Heart left ventricle (tissue), 16 donors: ENCODE results near the gene ZCCHC18. TPM values are rescaled to one million over a fixed set of nuclear protein-coding genes. Genes with fewer than 3 reads are reported as not detected.

ENCODE experiments used
- ATAC-seq, 4 donors: fragments of 200-7000 bp; cut with Tn5 transposase; one replicate each; pipeline ENCODE4 v1.9.1; 2020 to 2022; ENCODE audit warnings: moderate library complexity in 4 of 4, mild to moderate bottlenecking in 3 of 4, moderate number of reproducible peaks in 1 of 4
- DNase-seq, 5 donors: peaks; one replicate each; pipeline ENCODE4 v3.0.0-alpha.2; 2020
- H3K27ac ChIP-seq, 12 donors: fragments of 200-600 bp; sonication (generic) in 4 of 12; one replicate each; pipeline versions ENCODE4 v1.5.0 to v1.8.0; 2016 to 2022; ENCODE audit warnings: mild to moderate bottlenecking in 2 of 12
- H3K27me3 ChIP-seq, 9 donors: fragments of 200-600 bp; sonication (generic) in 2 of 9; one replicate each; pipeline versions ENCODE4 v1.5.1 to v1.8.0; 2016 to 2022; ENCODE audit warnings: mild to moderate bottlenecking in 3 of 9
- H3K36me3 ChIP-seq, 9 donors: fragments of 200-600 bp; sonication (generic) in 2 of 9; one replicate each; pipeline versions ENCODE4 v1.5.0 to v1.8.0; 2018 to 2022; ENCODE audit warnings: mild to moderate bottlenecking in 2 of 9
- H3K4me1 ChIP-seq, 12 donors: fragments of 200-600 bp; sonication (generic) in 4 of 12; one replicate each; pipeline versions ENCODE4 v1.5.0 to v1.8.0; 2016 to 2022; ENCODE audit warnings: mild to moderate bottlenecking in 3 of 12
- H3K4me3 ChIP-seq, 12 donors: fragments of 200-600 bp; sonication (generic) in 4 of 12; one replicate each; pipeline versions ENCODE4 v1.5.0 to v1.8.0; 2017 to 2022; ENCODE audit warnings: mild to moderate bottlenecking in 9 of 12, moderate library complexity in 4 of 12
- H3K9me3 ChIP-seq, 12 donors: fragments of 200-600 bp; sonication (generic) in 4 of 12; one replicate each; pipeline versions ENCODE4 v1.5.0 to v1.8.0; 2016 to 2022; ENCODE audit warnings: mild to moderate bottlenecking in 1 of 12
- POLR2A ChIP-seq, 2 donors: fragments of 450-650 bp; IDR thresholded peaks; one replicate each; pipeline ENCODE4 v1.6.1; 2017; ENCODE audit warnings: antibody characterized with exemption in 2 of 2, mild to moderate bottlenecking in 2 of 2, moderate library complexity in 2 of 2
- WGBS, 4 donors: extraction: QIAGEN DNeasy Blood & Tissue Kit in 2 of 4; methylation state at CpG; one replicate each; pipeline versions ENCODE4 v1.1.5 to v1.1.7; 2013 to 2018; 5-methylcytosine and 5-hydroxymethylcytosine counted together
- intact Hi-C, 10 donors: fragments of 100-400 bp; cut with DNase I; formaldehyde crosslinking; loops; one replicate each; pipeline versions ENCODE4 v1.11.1 to v1.14.2; 2022
- polyA plus RNA-seq, 2 donors: library from polyadenylated mRNA; stranded (reverse); fragments of 200-250 nt; gene quantifications; one replicate each; pipeline ENCODE4 v1.2.3, GENCODE V29; 2013
- total RNA-seq, 9 donors: library from RNA; depleted of rRNA in 2 of 9; stranded (reverse); fragments of >200 nt in 2 of 9; fragmentation: NEBNext Ultra II Directional in 3 of 9; extraction: Animal tissue kit (Norgen Biotek cat#: 25700) in 3 of 9; gene quantifications; one replicate each; pipeline versions ENCODE4 v1.1.0 to v1.2.4, GENCODE V29; 2016 to 2023
- TF ChIP-seq, protein P1 (sequence below), 12 donors: fragments of 200-600 bp; sonication (generic) in 4 of 12; IDR thresholded peaks; one replicate each; pipeline versions ENCODE4 v1.5.0 to v1.8.0; 2018 to 2022; ENCODE audit warnings: antibody characterized with exemption in 12 of 12, mild to moderate bottlenecking in 5 of 12
- donor health status: ischemic (EF 13 %, LVEDD 7.1; RV severe dilation, severe dysfunction).
- donor health status: healthy with polysubstance abuse.
- donor health status: DM: no; HTN: yes; CAD: no.
- donor health status: DM: no; HTN: no; CAD: no.
- donor health status: ischemic (EF 25% LVEDD 6.9; RV normal size, moderate dysfunction).
- donor health status: ischemic (EF 25% LVEDD 5.7; RV mildly dilated, moderate dysfunction).
- donor health status: healthy.
- donor health status: DM: yes; HTN: yes; CAD: no.
- donor health status: ischemic (EF 35%, LVEDD 5.7; RV mildly dilated, moderate dysfunction).
- donor health status: nonischemic (EF 11% LVEDD 7.7; RV severe dilation, severe dysfunction).
- donor health status: DM: yes; HTN: yes; CAD: no.
- donor health status: PGD.
- donor health status: ischemic (EF 29% LVEDD 5.4; RV normal size, mild dysfunction).
- donor health status: nonischemic (EF 23%, LVEDD 6.1; RV moderate dilation, normal function).

Gene ZCCHC18
- total and polyA plus RNA-seq, 11 donors = 0.14 to 1.4 (median 0.69) TPM; not detected in 1

DNA sequence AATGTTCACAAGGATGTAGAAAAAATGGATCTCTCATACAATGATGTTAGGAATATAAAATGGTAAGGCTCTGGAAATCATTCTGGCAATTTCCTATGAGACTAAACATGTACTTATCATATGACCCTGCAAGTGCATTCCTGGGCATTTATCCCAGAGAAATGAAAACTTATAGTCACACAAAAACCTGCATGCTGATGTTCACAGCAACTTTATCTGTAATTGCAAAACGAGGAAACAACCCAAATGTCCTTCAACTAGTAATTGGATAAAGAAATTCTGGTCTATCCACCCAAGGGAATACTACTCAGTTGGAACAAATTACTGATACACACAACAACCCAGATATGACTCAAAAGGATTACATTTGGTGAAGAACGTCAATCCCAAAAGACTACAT is 14.5 kb downstream of the ZCCHC18 start:
- intact Hi-C loops = loop anchor here in 1 of 10 donors (5.0 kb wide), 1 partner anchor 115 kb away; the partner anchor contains the start of gene H2BW1
- H3K27ac ChIP-seq = no peak overlapping the region
- ATAC-seq = no peak
- peaks cover 0 to 4% (median 0%) of the 10 kb centered on the region in 12 donors for H3K4me1 ChIP-seq
- no peak overlapping the region for H3K4me3 ChIP-seq
- H3K27me3 ChIP-seq = peaks cover 0 to 10% (median 0%) of the 10 kb centered on the region in 9 donors
- DNase-seq = no peak
- TF ChIP-seq, protein P1, sequence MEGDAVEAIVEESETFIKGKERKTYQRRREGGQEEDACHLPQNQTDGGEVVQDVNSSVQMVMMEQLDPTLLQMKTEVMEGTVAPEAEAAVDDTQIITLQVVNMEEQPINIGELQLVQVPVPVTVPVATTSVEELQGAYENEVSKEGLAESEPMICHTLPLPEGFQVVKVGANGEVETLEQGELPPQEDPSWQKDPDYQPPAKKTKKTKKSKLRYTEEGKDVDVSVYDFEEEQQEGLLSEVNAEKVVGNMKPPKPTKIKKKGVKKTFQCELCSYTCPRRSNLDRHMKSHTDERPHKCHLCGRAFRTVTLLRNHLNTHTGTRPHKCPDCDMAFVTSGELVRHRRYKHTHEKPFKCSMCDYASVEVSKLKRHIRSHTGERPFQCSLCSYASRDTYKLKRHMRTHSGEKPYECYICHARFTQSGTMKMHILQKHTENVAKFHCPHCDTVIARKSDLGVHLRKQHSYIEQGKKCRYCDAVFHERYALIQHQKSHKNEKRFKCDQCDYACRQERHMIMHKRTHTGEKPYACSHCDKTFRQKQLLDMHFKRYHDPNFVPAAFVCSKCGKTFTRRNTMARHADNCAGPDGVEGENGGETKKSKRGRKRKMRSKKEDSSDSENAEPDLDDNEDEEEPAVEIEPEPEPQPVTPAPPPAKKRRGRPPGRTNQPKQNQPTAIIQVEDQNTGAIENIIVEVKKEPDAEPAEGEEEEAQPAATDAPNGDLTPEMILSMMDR (IDR thresholded peaks at IDR 0.05) = no peak
- H3K36me3 ChIP-seq = peaks cover 0 to 39% (median 6%) of the 10 kb centered on the region in 9 donors
- H3K9me3 ChIP-seq = no peaks in the 10 kb centered on the region
- WGBS, 4 donors = 36 to 55% (median 48%) methylated on average over 2 of the region's 2 CpGs

DNA sequence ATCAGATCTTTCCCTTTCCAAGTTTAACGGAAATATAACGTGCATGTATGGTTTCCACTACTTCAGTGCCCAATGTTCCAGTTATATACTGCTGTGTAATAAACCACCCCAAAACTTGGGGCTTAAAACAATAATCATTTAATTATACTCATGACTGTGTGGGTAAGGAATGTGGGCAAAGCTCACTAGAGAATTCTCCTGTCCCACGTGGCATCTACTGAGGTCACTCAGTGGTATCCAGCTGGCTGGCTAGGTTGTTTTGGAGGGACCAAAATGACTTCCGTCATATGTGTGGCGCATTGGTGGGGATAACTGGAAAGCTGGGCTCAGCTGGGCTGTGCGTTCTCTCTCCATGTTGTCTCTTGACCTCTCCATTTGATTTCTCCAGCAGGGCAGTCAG is 18.5 kb downstream of the ZCCHC18 start:
- TF ChIP-seq, protein P1 (IDR thresholded peaks at IDR 0.05) = no peak
- no peak for TF ChIP-seq POLR2A (IDR thresholded peaks at IDR 0.05)
- H3K4me1 ChIP-seq = peaks cover 0 to 5% (median 2%) of the 10 kb centered on the region in 12 donors
- no peaks in the 10 kb centered on the region for H3K9me3 ChIP-seq
- no peak overlapping the region for H3K4me3 ChIP-seq
- 71 to 91% (median 79%) methylated on average over 6 of the region's 6 CpGs for WGBS, 4 donors
- intact Hi-C loops = loop anchor here in 3 of 10 donors (10.0 kb wide), 2 partner anchors 286 to 596 kb away; no protein-coding TSS in a partner anchor
- H3K36me3 ChIP-seq = peaks cover 0 to 34% (median 6%) of the 10 kb centered on the region in 9 donors
- H3K27me3 ChIP-seq = peaks cover 0 to 13% (median 0%) of the 10 kb centered on the region in 9 donors
- DNase-seq = no peak
- no peak for ATAC-seq
- H3K27ac ChIP-seq = no peak overlapping the region

DNA sequence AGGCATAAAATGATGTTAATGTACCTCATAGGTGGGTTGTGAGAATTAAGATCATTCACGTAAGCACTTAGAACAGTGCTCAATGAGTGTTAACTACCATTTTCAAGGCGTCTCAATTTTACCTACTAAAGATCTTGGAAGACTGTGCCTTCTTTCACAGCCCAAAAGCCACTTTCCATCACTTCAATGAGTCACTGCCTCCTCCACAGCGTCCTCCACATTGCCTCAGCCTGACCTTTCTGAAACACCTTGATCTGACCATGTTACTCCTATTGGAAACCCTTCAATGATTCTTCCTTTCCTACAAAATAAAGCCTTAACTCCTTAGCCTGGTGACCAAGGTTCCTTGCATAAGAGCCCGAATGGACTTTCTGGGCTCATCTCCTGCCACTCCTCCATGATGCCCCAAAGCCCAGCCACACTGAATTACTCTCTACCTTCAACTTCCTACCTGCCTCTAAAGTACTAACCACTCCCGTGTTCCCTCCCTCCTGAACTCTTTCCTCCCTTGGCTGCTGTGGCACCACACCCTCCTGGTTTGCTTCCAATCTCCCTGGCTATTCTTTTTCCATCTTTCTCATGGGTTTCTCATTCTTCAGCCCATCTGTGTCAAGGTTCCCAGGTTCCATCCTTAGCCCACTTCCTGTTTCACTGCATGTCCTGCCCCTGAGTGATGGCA is 22.4 kb downstream of the ZCCHC18 start:
- ATAC-seq (no peak), DNase-seq (no peak)
- Histone ChIP-seq H3K36me3 (peaks cover 0 to 14% (median 6%) of the 10 kb centered on the region in 9 donors), H3K27ac (no peak overlapping the region), H3K9me3 (no peaks in the 10 kb centered on the region), H3K27me3 (peaks cover 0 to 7% (median 0%) of the 10 kb centered on the region in 9 donors), H3K4me3 (no peak overlapping the region), H3K4me1 (peaks cover 0 to 11% (median 2%) of the 10 kb centered on the region in 12 donors)
- intact Hi-C loops = loop anchor here in 4 of 10 donors (2.0 to 10.0 kb wide), 4 partner anchors 36 to 600 kb away; no protein-coding TSS in a partner anchor
- WGBS, 4 donors = 66 to 93% (median 83%) methylated on average over 5 of the region's 5 CpGs
- TF ChIP-seq, protein P1 (IDR thresholded peaks at IDR 0.05) = no peak
- TF ChIP-seq POLR2A (IDR thresholded peaks at IDR 0.05) = no peak

DNA sequence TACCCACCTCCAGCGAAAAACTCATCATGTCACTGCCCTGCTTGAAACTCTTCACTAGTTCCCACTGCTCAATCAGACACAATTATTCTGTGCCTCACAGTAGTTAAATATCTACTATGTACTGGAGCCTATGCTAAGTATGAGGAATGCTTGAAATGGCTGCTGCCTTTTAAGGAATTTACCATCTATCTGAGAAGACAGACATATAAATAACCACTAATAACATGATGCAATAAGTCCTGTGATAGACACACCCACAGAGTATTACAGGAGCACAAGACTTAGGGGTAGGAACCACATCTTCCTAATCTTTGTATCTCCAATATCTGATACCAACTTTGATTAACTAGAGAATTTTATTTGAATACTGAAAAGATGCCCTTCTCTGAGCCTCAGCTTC is 23.4 kb downstream of the ZCCHC18 start:
- Histone ChIP-seq H3K4me1 (peaks cover 0 to 11% (median 2%) of the 10 kb centered on the region in 12 donors), H3K27ac (no peak overlapping the region), H3K36me3 (peaks cover 0 to 5% (median 0%) of the 10 kb centered on the region in 9 donors), H3K27me3 (peaks cover 0 to 7% (median 0%) of the 10 kb centered on the region in 9 donors), H3K9me3 (no peaks in the 10 kb centered on the region), H3K4me3 (peak overlapping the region in 6 of 12 donors; percentile 44 to 59 (median 55))
- WGBS, 4 donors = 64 to 97% (median 95%) methylated on average over 1 of the region's 1 CpG
- ATAC-seq (no peak), DNase-seq (no peak)
- intact Hi-C loops = loop anchor here in 7 of 10 donors (1.0 to 10.0 kb wide), 5 partner anchors 37 to 601 kb away; no protein-coding TSS in a partner anchor
- no peak for TF ChIP-seq POLR2A (IDR thresholded peaks at IDR 0.05)
